K562 (cell line): ENCODE results near the gene CGNL1. TPM values are rescaled to one million over a fixed set of nuclear protein-coding genes. Genes with fewer than 3 reads are reported as not detected.

ENCODE experiments used
- ATAC-seq: fragments of 200-7000 bp; cut with Tn5 transposase; 3 replicates; pipeline ENCODE4 v1.9.1; 2020; ENCODE audit warnings: moderate library complexity
- BruUV-seq: library from RNA; stranded (reverse); fragments of 400-500 nt; replicated peaks from 2 replicates; lab custom pipeline; 2021; lab: Mats Ljungman, UMichigan
- CTCF ChIA-PET: fragments of 300-600 bp; formaldehyde crosslinking; extraction: SDS; loops from one replicate; lab custom pipeline; 2021; ENCODE audit warnings: low intra/inter-chr PET ratio; lab: Yijun Ruan, JAX
- POLR2A ChIA-PET: fragments of 300-600, 350-650 bp; sonication (Branson Sonifier 250); formaldehyde crosslinking; extraction: SDS; loops from one replicate; lab custom pipeline; 2021; ENCODE audit warnings: antibody characterized with exemption, inconsistent platforms; lab: Yijun Ruan, JAX
- DNase-seq, 4 experiments: peaks; one replicate each; pipeline versions ENCODE4 v3.0.0 to v3.0.0-alpha.2; 2011 to 2018; ENCODE audit warnings: low spot score in 3 of 4, mixed read lengths in 3 of 4; ENCODE audit errors: extremely low read depth in 1 of 4
- FAIRE-seq: peaks from 2 replicates; lab custom pipeline; 2011; peaks lifted over from hg19 to GRCh38; lab: Jason Lieb, UNC
- H2AFZ ChIP-seq: 2 replicates; pipeline ENCODE4 v1.6.0; 2011; ENCODE audit warnings: low read depth, low read length, control low read depth, inconsistent platforms
- H3K27ac ChIP-seq: fragments of 200-600 bp; 3 replicates; pipeline ENCODE4 v1.8.0; 2011; ENCODE audit warnings: low read depth, mild to moderate bottlenecking, control low read depth, inconsistent platforms, low read length, moderate library complexity, mixed read lengths; ENCODE audit errors: extremely low read depth
- H3K27me3 ChIP-seq, 2 experiments: fragments of 300-600 bp in 1 of 2; 2 replicates in 1 of 2; 3 replicates in 1 of 2; pipeline versions ENCODE4 v1.6.0 to v1.8.0; 2011; ENCODE audit warnings: inconsistent platforms in 2 of 2, low read length in 2 of 2, mild to moderate bottlenecking in 1 of 2, mixed read lengths in 1 of 2, moderate library complexity in 1 of 2; ENCODE audit not compliant: control insufficient read depth in 2 of 2, insufficient read depth in 2 of 2
- H3K36me3 ChIP-seq: fragments of 300-600 bp; 3 replicates; pipeline ENCODE4 v1.8.0; 2011; ENCODE audit warnings: mild to moderate bottlenecking, low read length, inconsistent platforms; ENCODE audit not compliant: control insufficient read depth, insufficient read depth
- H3K4me1 ChIP-seq, 2 experiments: fragments of 200-600 bp in 1 of 2; replicated peaks in 1 of 2; 2 replicates in 1 of 2; 3 replicates in 1 of 2; pipeline versions ENCODE4 v1.5.1 to v1.8.0; 2011; ENCODE audit warnings: inconsistent platforms in 2 of 2, low read length in 2 of 2, mild to moderate bottlenecking in 1 of 2, mixed read lengths in 1 of 2, moderate library complexity in 1 of 2; ENCODE audit not compliant: control insufficient read depth in 2 of 2, insufficient read depth in 2 of 2
- H3K4me2 ChIP-seq: 2 replicates; pipeline ENCODE4 v1.6.1; 2011; ENCODE audit warnings: low read length, control low read depth, inconsistent platforms, mixed read lengths; ENCODE audit not compliant: insufficient read depth
- H3K4me3 ChIP-seq: fragments of 200-600 bp; sonication (generic), shearing (Covaris generic); 2 replicates; pipeline ENCODE4 v1.5.1; 2016; ENCODE audit warnings: control low read depth, inconsistent platforms
- H3K79me2 ChIP-seq: fragments of 200-600 bp; 3 replicates; pipeline ENCODE4 v1.8.0; 2011; ENCODE audit warnings: low read length, inconsistent platforms; ENCODE audit not compliant: control insufficient read depth, insufficient read depth
- H3K9ac ChIP-seq, 2 experiments: 2 replicates each; pipeline versions ENCODE4 v1.6.0 to v1.6.1; 2011; ENCODE audit warnings: low read depth in 2 of 2, low read length in 2 of 2, control low read depth in 1 of 2, inconsistent platforms in 1 of 2, mild to moderate bottlenecking in 1 of 2, mixed read lengths in 1 of 2; ENCODE audit not compliant: insufficient read depth in 1 of 2
- H3K9me1 ChIP-seq: one replicate; pipeline ENCODE4 v1.6.0; 2011; ENCODE audit warnings: inconsistent platforms, mild to moderate bottlenecking, low read length, moderate library complexity; ENCODE audit not compliant: control insufficient read depth, insufficient read depth
- H3K9me3 ChIP-seq: replicated peaks from 2 replicates; pipeline ENCODE4 v1.5.1; 2011; ENCODE audit warnings: low read depth, low read length, inconsistent platforms; ENCODE audit not compliant: control insufficient read depth, insufficient read depth
- H4K20me1 ChIP-seq: replicated peaks from 2 replicates; pipeline ENCODE4 v1.6.1; 2011; ENCODE audit warnings: low read length, inconsistent platforms, mixed read lengths; ENCODE audit not compliant: control insufficient read depth, insufficient read depth
- ARID3B ChIP-seq: fragments of 250-450 bp; sonication (Bioruptor Pico); IDR thresholded peaks from 2 replicates; pipeline ENCODE4 v1.4.0; 2020; ENCODE audit warnings: borderline replicate concordance
- ZBTB26 ChIP-seq: fragments of 450-650 bp; formaldehyde crosslinking; IDR thresholded peaks from 2 replicates; pipeline ENCODE4 v1.4.0; 2022; ENCODE audit warnings: missing genetic modification characterization
- WGBS: fragments of 100-300 bp; shearing (Covaris generic); methylation state at CpG from one replicate; pipeline ENCODE4 v1.1.6; 2016; ENCODE audit warnings: low coverage, mixed read lengths; ENCODE audit not compliant: insufficient coverage; ENCODE audit errors: missing lambda C conversion rate; 5-methylcytosine and 5-hydroxymethylcytosine counted together
- in situ Hi-C: fragments of 300-500 bp; cut with MboI; formaldehyde crosslinking; loops from 4 replicates; pipeline ENCODE4 v1.15.0; 2018; ENCODE audit warnings: inconsistent platforms, mixed read lengths
- intact Hi-C: fragments of 100-400 bp; cut with micrococcal nuclease; formaldehyde crosslinking; loops from 2 replicates; pipeline ENCODE4 v1.14.2; 2022
- polyA plus RNA-seq, 8 experiments: library from polyadenylated mRNA; depleted of rRNA in 4 of 8; stranded (reverse) in 5 of 8; unstranded in 3 of 8; fragments of >200 nt; fragmentation: Nextera tagmentation in 2 of 8; fragmentation: Illumina TruSeq in 1 of 8; extraction: Ambion mirVana in 2 of 8; extraction: Trizol in 1 of 8; gene quantifications; 2 replicates each; pipeline versions ENCODE4 v1.2.1 to v1.2.3, GENCODE V29; 2011 to 2014; ENCODE audit warnings: inconsistent platforms in 1 of 8, missing spikeins in 1 of 8
- total RNA-seq, 7 experiments: library from RNA; depleted of rRNA in 6 of 7; stranded (reverse); fragments of >200 nt in 6 of 7; fragmentation: Illumina TruSeq in 2 of 7; extraction: Trizol in 2 of 7; gene quantifications; 2 replicates each; pipeline versions ENCODE4 v1.2.1 to v1.2.3, GENCODE V29; 2011 to 2021; ENCODE audit warnings: low replicate concordance in 1 of 7

Gene CGNL1
- total and polyA plus RNA-seq, 9 of the 15 experiments (the other 6 are each of a cell fraction or from before 2014, with no cell fraction given), result 0.01 to 0.07 TPM; not detected in 7

GRCh38 chr15:57548835-57549234 is 172.5 kb downstream of the CGNL1 start:
- WGBS, result 7% methylated on average over 3 of the region's 5 CpGs
- in situ Hi-C loops, result no loop called here
- FAIRE-seq, result no peak
- no peak for ATAC-seq
- Histone ChIP-seq H3K4me1 (no peaks in the 10 kb centered on the region), H3K36me3 (no peaks in the 10 kb centered on the region), H3K9me3 (no peaks in the 10 kb centered on the region), H3K9me1 (no peaks in the 10 kb centered on the region), H2AFZ (no peak overlapping the region), H3K4me2 (no peak overlapping the region), H3K27me3 (peaks cover 40 to 84% of the 10 kb centered on the region in 2 experiments; a peak in 4 of 5 replicates), H3K9ac (no peak overlapping the region)
- DNase-seq, result no peak
- CTCF ChIA-PET, result no interaction called here
- TF ChIP-seq ZBTB26 (CRISPR knock-in tag) (no peak), ARID3B (no peak)
- TF ChIP-seq, all 486 proteins: peak for 0
- H3K4me3 ChIP-seq, result no peak overlapping the region
- POLR2A ChIA-PET, result no interaction called here
- H3K79me2 ChIP-seq, result no peaks in the 10 kb centered on the region
- H4K20me1 ChIP-seq, result peaks cover 3% of the 10 kb centered on the region; the same call in 1 of the 2 replicates
- no TSS peak for BruUV-seq
- intact Hi-C loops, result no loop called here
- H3K27ac ChIP-seq, result no peak overlapping the region
